SIG-M5 (cell line): ENCODE data around the gene ZNF343.
"Not testable (repeated sequence)": the region's sequence is repeated elsewhere in the genome, so short reads cannot be mapped to it uniquely, and the experiment has no call there.

Source experiments
- DNase-seq: peaks from one replicate; lab custom pipeline; 2025; lab: John Stamatoyannopoulos, UW

ZNF343 gene

DNA sequence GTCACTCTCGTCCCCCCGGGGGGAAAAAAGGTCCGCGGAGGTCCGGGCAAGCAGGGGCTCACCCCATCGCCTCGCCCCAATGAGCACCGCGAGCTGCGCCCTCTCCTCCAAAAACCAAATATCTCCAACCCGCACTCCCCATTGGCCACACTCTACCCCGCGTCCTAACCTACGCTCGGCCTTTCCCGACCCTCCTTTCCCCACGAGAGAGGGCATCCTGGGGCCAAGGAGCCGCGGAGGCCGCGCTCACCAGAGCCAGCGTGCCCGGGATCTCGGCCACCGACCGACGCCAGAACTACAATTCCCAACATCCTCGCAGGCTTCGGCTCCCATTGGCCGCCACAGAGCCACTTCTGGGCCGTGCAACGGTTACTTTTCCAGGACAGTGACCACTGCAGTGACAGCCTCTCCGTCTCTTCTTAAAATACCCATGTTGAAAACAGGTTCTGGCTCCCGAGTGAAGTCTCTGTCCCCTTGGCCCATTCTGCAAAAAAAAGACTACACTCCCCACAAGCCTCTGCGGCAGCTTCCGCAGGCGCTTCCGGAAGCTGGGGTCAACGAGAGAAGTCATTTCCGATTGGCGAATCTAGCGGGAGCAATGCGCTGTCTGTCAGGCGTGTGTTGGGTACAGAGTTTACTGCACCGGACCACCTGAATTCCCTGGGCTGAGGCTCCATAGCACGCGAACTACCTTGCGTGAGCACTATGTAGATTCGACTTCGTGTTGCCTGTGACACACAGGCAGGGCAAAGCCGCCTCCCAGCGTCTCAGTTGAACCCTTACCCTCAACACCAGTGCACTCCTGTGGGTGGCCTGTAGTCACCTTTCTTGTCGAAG, at the start of gene ZNF343:
Gene ZNF343 (minus strand): TSS at position 285 of the 837 bp plus-strand sequence. CDS start 15,020 bp downstream, outside the sequence.
- peak; percentile 59 for DNase-seq

- DNase-seq, result no peak
Observed at GRCh38 chr20:2557873-2558580, 49.3 kb upstream of the ZNF343 start.

DNA sequence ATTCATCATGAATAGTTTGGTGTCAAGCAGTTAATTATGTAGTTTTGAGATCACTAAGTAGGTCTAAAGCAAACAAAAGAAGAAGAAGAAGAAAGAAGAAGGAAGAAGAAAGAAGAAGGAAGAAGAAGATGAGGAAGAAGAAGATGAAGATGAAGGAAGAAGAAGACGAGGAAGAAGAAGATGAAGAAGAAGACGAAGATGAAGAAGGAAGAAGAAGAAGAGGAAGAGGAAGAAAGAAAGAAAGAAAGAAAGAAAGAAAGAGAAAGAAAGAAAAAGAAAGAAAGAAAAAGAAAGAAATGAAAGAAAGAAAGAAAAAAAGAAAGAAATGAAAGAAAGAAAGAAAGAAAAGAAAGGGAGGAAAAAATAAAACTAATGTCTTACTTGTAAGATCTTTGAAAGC, 36.9 kb upstream of the ZNF343 start:
- no peak for DNase-seq

GRCh38 chr20:2544211-2544610, 35.5 kb upstream of the ZNF343 start:
- DNase-seq, result no peak

DNA sequence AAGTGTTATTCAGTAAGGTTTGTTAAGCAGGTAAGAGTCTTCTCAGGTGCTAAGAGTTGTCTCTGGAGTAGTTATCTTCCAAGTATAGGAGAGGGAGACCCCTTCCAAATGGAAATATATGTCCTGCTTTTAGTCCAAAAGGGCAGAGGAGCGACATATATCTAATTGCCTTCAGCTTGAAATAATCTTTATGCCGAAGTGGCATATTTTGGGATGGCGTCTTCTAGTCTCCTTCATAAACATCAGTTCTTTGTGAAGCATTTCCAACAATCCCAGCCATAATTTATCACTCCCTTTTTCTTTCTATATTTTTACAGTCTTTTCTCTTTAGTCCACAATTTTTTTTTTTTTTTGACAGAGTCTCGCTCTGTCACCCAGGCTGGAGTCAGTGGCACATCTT, 33.6 kb upstream of the ZNF343 start:
- no peak for DNase-seq

DNA sequence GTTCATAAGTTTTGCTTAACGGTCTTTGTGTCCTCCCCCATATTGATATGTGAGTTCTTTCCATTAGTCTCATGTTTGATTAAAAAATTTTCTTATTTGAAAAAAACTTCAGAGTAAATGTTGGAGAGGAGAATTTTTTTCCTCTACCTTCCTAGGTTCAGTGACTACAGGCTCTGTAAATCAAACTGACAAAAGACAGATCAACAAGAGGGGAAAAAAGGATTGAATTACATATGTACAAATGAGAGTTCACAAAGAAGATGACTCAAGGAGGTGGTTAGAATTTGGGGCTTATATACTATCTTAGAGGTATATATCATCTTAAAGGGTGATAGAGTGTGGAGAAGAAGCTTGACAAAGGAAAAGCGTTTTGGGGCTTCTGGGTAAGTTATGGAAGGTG, 33.2 kb upstream of the ZNF343 start:
- no peak for DNase-seq

DNA sequence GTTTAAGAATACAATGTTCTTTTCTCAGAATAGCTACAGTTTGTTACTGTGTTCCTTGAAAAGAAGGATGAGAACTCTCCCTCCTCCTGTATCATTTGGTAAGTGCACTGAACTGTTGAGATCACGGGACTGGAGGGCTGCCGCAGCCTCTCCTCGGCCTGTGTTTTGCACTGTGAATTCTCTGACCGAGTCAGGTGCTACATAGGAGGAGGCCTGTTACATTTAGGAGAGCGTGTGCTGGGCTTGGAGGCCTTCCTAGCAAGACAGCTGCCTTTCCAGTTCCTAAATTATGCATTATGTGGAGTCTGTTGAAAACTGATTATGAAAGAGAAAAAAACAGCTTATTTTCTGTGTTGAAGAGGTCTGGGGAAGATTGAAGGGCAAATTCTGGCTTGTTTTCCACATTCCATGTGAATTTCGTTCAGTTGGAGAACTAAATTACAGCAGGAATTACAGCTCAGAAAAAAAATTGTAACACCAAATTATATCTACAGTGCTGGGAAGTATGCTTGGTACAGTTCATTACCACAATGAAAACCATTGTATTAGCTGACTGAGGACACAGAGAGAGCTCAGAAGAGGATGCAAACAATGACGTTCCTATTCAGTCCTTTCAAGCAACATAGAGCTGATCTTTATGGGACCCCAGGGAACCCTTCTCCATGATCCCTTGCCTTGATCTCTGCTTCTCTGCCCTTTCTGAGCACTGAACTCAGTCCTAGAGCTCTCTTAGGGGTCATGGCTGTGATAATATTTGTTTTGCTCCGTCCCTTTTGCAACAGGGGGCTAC, 30.4 kb upstream of the ZNF343 start:
- no peak for DNase-seq

DNA sequence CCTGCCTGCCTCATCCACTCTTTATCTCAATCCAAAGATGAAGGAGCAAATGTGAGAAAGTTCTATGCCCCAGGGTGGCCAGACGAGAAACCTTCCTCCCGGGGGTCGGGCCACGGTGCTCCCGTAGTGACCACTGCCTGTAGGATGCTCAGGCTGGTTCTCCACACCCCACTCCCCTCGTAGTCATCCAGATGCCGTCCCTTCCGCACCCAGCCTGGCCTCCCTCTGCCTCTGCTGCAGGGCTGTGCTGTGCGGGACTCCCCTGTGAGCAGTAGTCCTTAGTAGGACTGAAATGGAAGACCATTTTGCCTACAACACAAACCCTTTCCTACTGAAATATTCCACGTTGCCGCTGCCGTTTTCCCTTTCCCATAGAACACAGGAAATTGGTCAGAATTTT, 29.6 kb upstream of the ZNF343 start:
- DNase-seq, result no peak

- no peak for DNase-seq
Observed at GRCh38 chr20:2537101-2537500, 28.4 kb upstream of the ZNF343 start.

- no peak for DNase-seq
Observed at GRCh38 chr20:2536560-2536986, 27.9 kb upstream of the ZNF343 start, which contains the start of gene TMC2. Gene TMC2 (plus strand): TSS chr20:2536573. CDS start chr20:2536622, 49 bp downstream.

- DNase-seq, result no peak
Observed at GRCh38 chr20:2535711-2536559, 27.2 kb upstream of the ZNF343 start.

- no peak for DNase-seq
Observed at GRCh38 chr20:2533118-2533517, 24.4 kb upstream of the ZNF343 start.

DNA sequence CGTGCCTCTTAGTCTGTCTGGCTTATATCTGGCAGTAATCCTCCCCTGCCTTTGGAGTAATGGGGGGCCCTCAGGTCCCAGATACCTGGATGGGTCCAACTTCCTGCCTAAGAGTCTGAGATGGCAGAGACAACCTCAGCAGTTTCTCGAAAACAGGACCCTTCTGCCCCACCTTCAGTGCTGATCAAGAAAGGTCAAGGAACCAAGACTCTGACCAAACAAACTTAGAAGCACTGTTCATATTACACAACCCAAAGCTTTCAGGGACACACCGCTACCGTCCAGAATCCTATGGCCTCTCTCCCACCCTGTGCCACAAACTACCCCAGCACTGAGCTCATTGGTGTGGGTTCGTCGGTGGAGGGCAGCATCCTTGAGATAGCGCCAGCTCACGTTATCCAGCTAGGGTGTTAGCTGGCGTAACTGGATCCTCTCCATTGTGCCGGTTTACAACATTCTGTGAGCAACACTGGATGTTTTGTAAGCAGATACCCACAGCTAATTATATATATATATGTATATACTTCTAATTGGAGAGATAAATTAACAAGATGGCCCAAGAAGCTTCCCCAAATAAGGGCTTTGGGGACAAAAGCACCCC, 20.1 kb upstream of the ZNF343 start:
- no peak for DNase-seq

GRCh38 chr20:2527762-2528161, 19.0 kb upstream of the ZNF343 start:
- no peak for DNase-seq

DNA sequence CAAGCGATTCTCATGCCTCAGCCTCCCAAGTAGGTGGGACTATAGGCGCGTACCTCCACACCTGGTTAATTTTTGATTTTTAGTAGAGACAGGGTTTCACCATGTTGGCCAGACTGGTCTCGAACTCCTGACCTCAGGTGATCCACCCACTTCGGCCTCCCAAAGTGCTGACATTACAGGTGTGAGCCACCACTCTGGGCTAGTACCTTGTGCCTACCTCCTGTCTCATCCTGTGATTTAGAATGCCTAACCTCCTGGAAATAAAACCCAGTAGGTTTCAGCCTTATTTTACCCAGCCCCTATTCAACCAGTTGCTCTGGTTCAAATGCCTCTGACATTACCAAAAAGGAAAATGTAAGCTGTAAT, 17.5 kb upstream of the ZNF343 start:
- DNase-seq, result not testable (repeated sequence)

GRCh38 chr20:2524709-2525506, 16.2 kb upstream of the ZNF343 start:
- no peak for DNase-seq

- DNase-seq, result no peak
Observed at GRCh38 chr20:2523919-2524708, 15.4 kb upstream of the ZNF343 start.

DNA sequence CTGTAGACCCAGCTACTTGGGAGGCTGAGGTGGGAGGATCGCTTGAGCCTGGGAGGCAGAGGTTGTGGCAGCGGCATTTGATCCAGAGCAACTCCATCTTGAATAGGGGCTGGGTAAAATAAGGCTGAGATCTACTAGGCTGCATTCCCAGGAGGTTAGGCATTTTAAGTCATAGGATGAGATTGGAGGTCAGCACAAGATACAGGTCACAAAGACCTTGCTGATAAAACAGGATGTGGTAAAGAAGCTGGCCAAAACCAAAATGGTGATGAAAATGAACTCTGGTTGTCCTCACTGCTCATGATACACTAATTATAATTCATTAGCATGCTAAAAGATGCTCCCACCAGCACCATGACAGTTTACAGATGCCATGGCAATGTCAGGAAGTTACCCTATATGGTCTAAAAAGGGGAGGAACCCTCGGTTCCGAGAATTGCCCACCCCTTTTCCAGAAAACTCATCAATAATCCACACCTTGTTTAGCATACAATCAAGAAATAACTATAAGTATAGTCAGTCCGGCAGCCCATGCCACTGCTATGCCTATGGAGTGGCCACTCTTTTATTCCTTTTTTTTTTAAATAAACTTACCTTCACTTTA, 14.2 kb upstream of the ZNF343 start:
- not testable (repeated sequence) for DNase-seq
